ENCODE measurements around the gene RNF225. TPM values are rescaled to one million over a fixed set of nuclear protein-coding genes. Genes with fewer than 3 reads are reported as not detected.

RNF225 gene
- total and polyA plus RNA-seq, 2 of the 13 experiments (the other 11 are each of a cell fraction or from before 2014, with no cell fraction given) = not detected

GRCh38 chr19:58400916-58401839 lies 5.7 kb downstream of the RNF225 start (continued):
- TF ChIP-seq ZNF687 (CRISPR knock-in tag; IDR thresholded peaks at IDR 0.05) (peak; percentile 90), SOX5 (CRISPR knock-in tag; IDR thresholded peaks at IDR 0.05; ENCODE audit: borderline replicate concordance) (peak; percentile 44; the same call in 1 of the 2 replicates), ELK4 (CRISPR knock-in tag; IDR thresholded peaks at IDR 0.05; ENCODE audit: borderline replicate concordance) (no peak), ZNF432 (CRISPR knock-in tag; IDR thresholded peaks at IDR 0.05; ENCODE audit: borderline replicate concordance) (no peak), ARNT2 (CRISPR knock-in tag; IDR thresholded peaks at IDR 0.05; ENCODE audit: low read depth) (peak; percentile 15; the same call in 1 of the 2 replicates), SMARCE1 (IDR thresholded peaks at IDR 0.05; ENCODE audit: borderline replicate concordance) (no peak), ZNF512B (CRISPR knock-in tag; IDR thresholded peaks at IDR 0.05; ENCODE audit: borderline replicate concordance) (0 out of 2 replicates have a peak, but pooled peaks have one; percentile 27), DBP (CRISPR knock-in tag; IDR thresholded peaks at IDR 0.05; ENCODE audit: not compliant biosample characterization) (no peak), DR1 (CRISPR knock-in tag; IDR thresholded peaks at IDR 0.05) (peak; percentile 51; the same call in 1 of the 2 replicates), ZNF143 (CRISPR knock-in tag; IDR thresholded peaks at IDR 0.05) (peak; percentile 42; the same call in 1 of the 2 replicates), JUND (CRISPR knock-in tag; IDR thresholded peaks at IDR 0.05) (peak; percentile 30; the same call in 1 of the 2 replicates), ZNF335 (CRISPR knock-in tag; IDR thresholded peaks at IDR 0.05) (peak; percentile 54; the same call in 1 of the 2 replicates), CEBPG (CRISPR knock-in tag; IDR thresholded peaks at IDR 0.05) (peak; percentile 71), ZBTB44 (CRISPR knock-in tag; IDR thresholded peaks at IDR 0.05) (0 out of 2 replicates have a peak, but pooled peaks have one; percentile 20), ZNF3 (CRISPR knock-in tag; IDR thresholded peaks at IDR 0.05) (no peak), ZNF580 (CRISPR knock-in tag; IDR thresholded peaks at IDR 0.05; ENCODE audit: borderline replicate concordance, low read depth) (peak; percentile 63; the same call in 1 of the 2 replicates), ZNF766 (CRISPR knock-in tag; IDR thresholded peaks at IDR 0.05; ENCODE audit: borderline replicate concordance) (no peak)
